IMR-90 (cell line): Measurements from ENCODE around the gene HECW1.

ENCODE experiments used
- BHLHE40 ChIP-seq: fragments of 150-350 bp; IDR thresholded peaks from 2 replicates; pipeline ENCODE4 v1.6.1; 2016; ENCODE audit warnings: mild to moderate bottlenecking, low read depth, low read length
- CEBPB ChIP-seq: IDR thresholded peaks from 2 replicates; pipeline ENCODE4 v1.6.1; 2012; ENCODE audit warnings: low read depth, low read length, improper control_type of control experiment
- CTCF ChIP-seq: conservative IDR thresholded peaks from 2 replicates; pipeline ENCODE4 v1.5.1; 2012; ENCODE audit warnings: mild to moderate bottlenecking, low read depth, low read length, improper control_type of control experiment
- ELK1 ChIP-seq: fragments of 150-350 bp; IDR thresholded peaks from 2 replicates; pipeline ENCODE4 v1.6.1; 2016; ENCODE audit warnings: low read depth, mild to moderate bottlenecking, low read length, moderate library complexity, borderline replicate concordance
- FOS ChIP-seq: fragments of 150-350 bp; IDR thresholded peaks from 2 replicates; pipeline ENCODE4 v1.6.1; 2016; ENCODE audit warnings: low read depth, low read length
- MAZ ChIP-seq: IDR thresholded peaks from 2 replicates; pipeline ENCODE4 v1.6.1; 2012; ENCODE audit warnings: low read depth, mild to moderate bottlenecking, low read length, improper control_type of control experiment, moderate library complexity, borderline replicate concordance
- MXI1 ChIP-seq: IDR thresholded peaks from 2 replicates; pipeline ENCODE4 v1.6.1; 2012; ENCODE audit warnings: low read depth, mild to moderate bottlenecking, low read length, moderate library complexity, borderline replicate concordance
- NFE2L2 ChIP-seq: fragments of 150-350 bp; IDR thresholded peaks from 2 replicates; pipeline ENCODE4 v1.6.1; 2016; ENCODE audit warnings: low read depth, mild to moderate bottlenecking, low read length
- POLR2A ChIP-seq: IDR thresholded peaks from 2 replicates; pipeline ENCODE4 v1.6.1; 2012; ENCODE audit warnings: mild to moderate bottlenecking, low read depth, low read length
- RAD21 ChIP-seq: IDR thresholded peaks from 2 replicates; pipeline ENCODE4 v1.6.1; 2012; ENCODE audit warnings: low read length, improper control_type of control experiment
- RCOR1 ChIP-seq: IDR thresholded peaks from 2 replicates; pipeline ENCODE4 v1.6.1; 2012; ENCODE audit warnings: mild to moderate bottlenecking, low read length, improper control_type of control experiment; ENCODE audit not compliant: insufficient replicate concordance
- USF2 ChIP-seq: fragments of 150-350 bp; IDR thresholded peaks from 2 replicates; pipeline ENCODE4 v1.6.1; 2017; ENCODE audit warnings: mild to moderate bottlenecking, antibody characterized with exemption, low read length, low read depth

- TF ChIP-seq CTCF, result no peak
- TF ChIP-seq POLR2A, result no peak
- no peak for TF ChIP-seq FOS
- TF ChIP-seq ELK1, result no peak
- no peak for TF ChIP-seq NFE2L2
- TF ChIP-seq RAD21, result no peak
- no peak for TF ChIP-seq BHLHE40
- TF ChIP-seq CEBPB, result no peak
- TF ChIP-seq USF2, result no peak
- no peak for TF ChIP-seq RCOR1
- TF ChIP-seq MAZ, result no peak
- no peak for TF ChIP-seq MXI1
These were observed 43.2 kb downstream of the HECW1 start for GRCh38 chr7:43155636-43156035.
